CD4-positive, alpha-beta memory T cell (primary cell): ENCODE data around the gene ITGAD. TPM values are rescaled to one million over a fixed set of nuclear protein-coding genes. Genes with fewer than 3 reads are reported as not detected.

Experiments used
- CTCF ChIA-PET: fragments of 350-600 bp; sonication (Branson Sonifier 250); formaldehyde crosslinking; loops from one replicate; lab custom pipeline; 2021; ENCODE audit warnings: inconsistent platforms; ENCODE audit not compliant: partially characterized antibody; lab: Charles Lee
- POLR2A ChIA-PET: fragments of 350-600 bp; sonication (Branson Sonifier 250); formaldehyde crosslinking; loops from one replicate; lab custom pipeline; 2021; ENCODE audit not compliant: partially characterized antibody; lab: Charles Lee
- DNase-seq, 5 donors: peaks; one replicate each; pipeline versions ENCODE4 v3.0.0 to v3.0.0-alpha.2; 2020 to 2022; ENCODE audit warnings: mixed read lengths in 1 of 5
- H3K27ac ChIP-seq: one replicate; pipeline ENCODE4 v1.7.0; 2013; ENCODE audit warnings: low read depth, low read length
- H3K27me3 ChIP-seq: 2 replicates; pipeline ENCODE4 v1.7.0; 2013; ENCODE audit warnings: mild to moderate bottlenecking, low read length, moderate library complexity; ENCODE audit not compliant: insufficient read depth
- H3K36me3 ChIP-seq: 2 replicates; pipeline ENCODE4 v1.7.0; 2013; ENCODE audit warnings: mild to moderate bottlenecking, low read length, moderate library complexity; ENCODE audit not compliant: insufficient read depth
- H3K4me1 ChIP-seq: 2 replicates; pipeline ENCODE4 v1.7.0; 2013; ENCODE audit warnings: mild to moderate bottlenecking, low read length, moderate library complexity; ENCODE audit not compliant: insufficient read depth
- H3K4me3 ChIP-seq, 2 donors: one replicate each; pipeline ENCODE4 v1.7.0; 2013; ENCODE audit warnings: low read length in 2 of 2, mild to moderate bottlenecking in 1 of 2
- H3K9me3 ChIP-seq, 2 donors: one replicate each; pipeline ENCODE4 v1.7.0; 2013; ENCODE audit warnings: low read length in 2 of 2, control low read depth in 1 of 2; ENCODE audit not compliant: control insufficient read depth in 1 of 2
- H3K27ac Mint-ChIP-seq, 7 donors: one replicate each; pipeline ENCODE4 v1.8.0; 2020 to 2021; ENCODE audit warnings: mixed read lengths in 7 of 7, mild to moderate bottlenecking in 6 of 7, inconsistent platforms in 3 of 7, moderate library complexity in 3 of 7
- H3K27me3 Mint-ChIP-seq, 2 donors: one replicate each; pipeline ENCODE4 v1.8.0; 2020 to 2021; ENCODE audit warnings: mixed read lengths in 2 of 2
- H3K36me3 Mint-ChIP-seq, 2 donors: one replicate each; pipeline ENCODE4 v1.8.0; 2020 to 2021; ENCODE audit warnings: mixed read lengths in 2 of 2, inconsistent platforms in 1 of 2, mild to moderate bottlenecking in 1 of 2
- H3K4me1 Mint-ChIP-seq, 4 donors: one replicate each; pipeline ENCODE4 v1.8.0; 2020 to 2021; ENCODE audit warnings: mixed read lengths in 4 of 4, mild to moderate bottlenecking in 1 of 4
- H3K4me3 Mint-ChIP-seq, 8 donors: one replicate each; pipeline ENCODE4 v1.8.0; 2020 to 2021; ENCODE audit warnings: mixed read lengths in 8 of 8, mild to moderate bottlenecking in 7 of 8, moderate library complexity in 6 of 8, inconsistent platforms in 3 of 8
- H3K9me3 Mint-ChIP-seq, 8 donors: one replicate each; pipeline ENCODE4 v1.8.0; 2020 to 2021; ENCODE audit warnings: mixed read lengths in 8 of 8, mild to moderate bottlenecking in 5 of 8, inconsistent platforms in 3 of 8, moderate library complexity in 1 of 8
- intact Hi-C: fragments of 100-400 bp; cut with micrococcal nuclease; formaldehyde crosslinking; loops from one replicate; pipeline ENCODE4 v1.15.1; 2023
- polyA plus RNA-seq, 2 donors: library from polyadenylated mRNA; unstranded; fragments of 300-500 nt; fragmentation: Illumina TruSeq; gene quantifications; one replicate each; pipeline ENCODE4 v1.2.3, GENCODE V29; 2021
- total RNA-seq, 2 experiments: library from RNA; stranded (reverse); gene quantifications; one replicate each; pipeline ENCODE4 v1.2.3, GENCODE V29; 2021

ITGAD gene
- total and polyA plus RNA-seq, 4 experiments from 2014 or later: 0.07 TPM; not detected in 3

DNA sequence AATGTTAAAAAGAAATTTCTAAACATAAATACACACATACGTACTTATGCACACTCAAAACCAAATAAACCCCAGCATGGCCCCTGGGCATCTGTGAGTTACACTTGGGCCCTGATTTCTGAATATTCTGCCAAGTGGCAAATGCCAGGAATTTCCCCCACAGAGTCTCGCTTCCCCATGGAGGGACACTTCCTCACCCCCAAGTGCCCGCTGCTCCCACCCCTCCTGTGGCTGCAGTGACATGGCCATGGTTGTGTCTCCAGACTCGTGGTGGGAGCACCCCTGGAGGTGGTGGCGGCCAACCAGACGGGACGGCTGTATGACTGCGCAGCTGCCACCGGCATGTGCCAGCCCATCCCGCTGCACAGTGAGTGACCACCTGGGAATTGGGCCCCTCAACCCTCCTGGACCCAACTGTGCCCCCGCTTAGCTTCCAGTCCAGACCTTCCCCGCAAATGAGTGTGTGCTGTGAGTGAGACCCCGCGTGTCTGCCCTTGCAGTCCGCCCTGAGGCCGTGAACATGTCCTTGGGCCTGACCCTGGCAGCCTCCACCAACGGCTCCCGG lies 4.0 kb downstream of the ITGAD start:
- Mint-ChIP-seq H3K27ac (no peak overlapping the region), H3K27me3 (peaks cover 0 to 6% of the 10 kb centered on the region in 2 donors), H3K36me3 (peaks cover 0 to 5% of the 10 kb centered on the region in 2 donors), H3K9me3 (peaks cover 0 to 18% (median 9%) of the 10 kb centered on the region in 8 donors), H3K4me3 (no peak overlapping the region), H3K4me1 (peaks cover 3 to 15% (median 8%) of the 10 kb centered on the region in 4 donors)
- Histone ChIP-seq H3K9me3 (no peaks in the 10 kb centered on the region), H3K36me3 (no peaks in the 10 kb centered on the region), H3K27ac (no peak overlapping the region), H3K4me3 (no peak overlapping the region), H3K27me3 (no peaks in the 10 kb centered on the region), H3K4me1 (no peaks in the 10 kb centered on the region)
- no peak for DNase-seq
- CTCF ChIA-PET: no interaction called here
- intact Hi-C loops: no loop called here
- POLR2A ChIA-PET: no interaction called here

DNA sequence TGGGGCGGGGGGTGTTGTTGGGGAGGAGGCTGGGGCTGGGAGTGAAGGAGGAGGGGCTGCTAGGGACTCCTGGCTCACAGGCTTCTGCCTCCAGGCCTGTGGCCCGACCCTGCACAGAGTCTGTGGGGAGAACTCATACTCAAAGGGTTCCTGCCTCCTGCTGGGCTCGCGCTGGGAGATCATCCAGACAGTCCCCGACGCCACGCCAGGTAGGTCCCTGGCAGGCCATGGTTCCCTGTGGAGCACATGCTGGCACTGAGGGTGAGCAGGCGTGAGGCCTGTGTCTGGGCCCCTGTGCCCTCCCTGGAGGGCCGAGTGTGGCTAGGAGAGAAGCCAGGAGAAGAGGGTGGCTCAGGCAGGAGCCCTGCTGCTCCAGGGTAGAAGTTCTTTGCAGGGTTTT lies 4.6 kb downstream of the ITGAD start:
- Histone ChIP-seq H3K27me3 (no peaks in the 10 kb centered on the region), H3K9me3 (no peaks in the 10 kb centered on the region), H3K27ac (no peak overlapping the region), H3K36me3 (no peaks in the 10 kb centered on the region), H3K4me1 (peaks cover 3% of the 10 kb centered on the region), H3K4me3 (no peak overlapping the region)
- intact Hi-C loops: no loop called here
- Mint-ChIP-seq H3K9me3 (peaks cover 0 to 18% (median 9%) of the 10 kb centered on the region in 8 donors), H3K4me3 (no peak overlapping the region), H3K36me3 (peaks cover 0 to 5% of the 10 kb centered on the region in 2 donors), H3K4me1 (peaks cover 4 to 15% (median 8%) of the 10 kb centered on the region in 4 donors), H3K27ac (no peak overlapping the region), H3K27me3 (peaks cover 0 to 3% of the 10 kb centered on the region in 2 donors)
- ChIA-PET POLR2A (no interaction called here), CTCF (no interaction called here)
- DNase-seq: no peak

DNA sequence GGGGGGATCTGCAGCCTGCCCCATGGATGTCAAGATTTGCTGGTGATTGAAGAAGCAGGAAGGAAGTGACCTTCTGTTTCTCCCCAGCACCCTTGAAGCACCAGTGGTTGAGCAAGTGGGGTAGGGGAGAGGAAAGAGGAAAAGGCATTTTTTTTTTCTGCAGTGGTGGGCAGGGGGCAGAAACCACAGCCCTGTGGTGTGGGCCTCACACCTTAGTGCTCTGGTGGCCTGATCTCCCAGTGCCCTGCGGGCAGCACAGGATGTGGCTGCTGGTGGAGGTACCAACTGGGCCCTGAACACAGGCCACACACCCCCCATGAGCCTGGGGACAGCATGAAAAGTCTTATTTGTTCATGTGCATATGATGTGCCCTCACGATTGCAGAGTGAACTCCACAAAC lies 7.1 kb downstream of the ITGAD start:
- intact Hi-C loops: no loop called here
- Histone ChIP-seq H3K9me3 (no peaks in the 10 kb centered on the region), H3K4me3 (no peak overlapping the region), H3K4me1 (peaks cover 6% of the 10 kb centered on the region), H3K27me3 (no peaks in the 10 kb centered on the region), H3K36me3 (no peaks in the 10 kb centered on the region), H3K27ac (no peak overlapping the region)
- no peak for DNase-seq
- ChIA-PET POLR2A (interaction anchor here (0.6 to 0.7 kb wide), 2 partner anchors 188 to 258 kb away, joined by 3 read pairs; no protein-coding TSS in a partner anchor), CTCF (no interaction called here)
- Mint-ChIP-seq H3K4me3 (peak overlapping the region in 1 of 8 donors; percentile 21), H3K27me3 (peaks cover 0 to 1% of the 10 kb centered on the region in 2 donors), H3K27ac (peak overlapping the region in 3 of 7 donors; percentile 8 to 18 (median 10)), H3K36me3 (peaks cover 0 to 5% of the 10 kb centered on the region in 2 donors), H3K9me3 (peaks cover 0 to 18% (median 9%) of the 10 kb centered on the region in 8 donors), H3K4me1 (peaks cover 5 to 15% (median 10%) of the 10 kb centered on the region in 4 donors)

DNA sequence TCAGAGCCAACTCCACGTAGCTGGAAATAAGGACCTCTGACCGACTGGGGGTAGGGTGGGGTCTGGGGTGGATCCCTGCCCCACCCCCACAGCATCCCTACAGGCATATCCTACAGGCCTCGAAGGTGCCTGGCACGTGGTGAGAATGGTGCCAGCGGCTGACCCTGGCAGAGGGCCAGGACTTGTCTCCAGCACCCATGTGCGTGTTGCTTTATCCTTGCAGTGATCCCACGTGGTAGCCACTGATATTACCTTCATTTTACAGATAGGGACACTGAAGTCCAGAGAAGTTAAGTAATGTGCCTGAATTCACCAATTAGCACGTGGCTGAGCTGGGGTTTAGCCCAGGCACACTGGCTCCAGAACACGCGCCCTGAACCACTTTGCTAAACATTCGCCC lies 8.3 kb downstream of the ITGAD start:
- no peak overlapping the region for H3K27ac Mint-ChIP-seq
- Histone ChIP-seq H3K27ac (no peak overlapping the region), H3K27me3 (no peaks in the 10 kb centered on the region), H3K9me3 (no peaks in the 10 kb centered on the region), H3K4me1 (peaks cover 6% of the 10 kb centered on the region), H3K4me3 (no peak overlapping the region), H3K36me3 (no peaks in the 10 kb centered on the region)
- no peak overlapping the region for H3K4me3 Mint-ChIP-seq
- intact Hi-C loops: no loop called here
- H3K9me3 Mint-ChIP-seq: peaks cover 0 to 18% (median 9%) of the 10 kb centered on the region in 8 donors
- peaks cover 0 to 5% of the 10 kb centered on the region in 2 donors for H3K36me3 Mint-ChIP-seq
- POLR2A ChIA-PET: interaction anchor here (0.6 kb wide), 1 partner anchor 208 kb away, joined by 3 read pairs; no protein-coding TSS in a partner anchor
- H3K4me1 Mint-ChIP-seq: peaks cover 5 to 15% (median 10%) of the 10 kb centered on the region in 4 donors
- CTCF ChIA-PET: no interaction called here
- no peaks in the 10 kb centered on the region for H3K27me3 Mint-ChIP-seq
- DNase-seq: no peak

DNA sequence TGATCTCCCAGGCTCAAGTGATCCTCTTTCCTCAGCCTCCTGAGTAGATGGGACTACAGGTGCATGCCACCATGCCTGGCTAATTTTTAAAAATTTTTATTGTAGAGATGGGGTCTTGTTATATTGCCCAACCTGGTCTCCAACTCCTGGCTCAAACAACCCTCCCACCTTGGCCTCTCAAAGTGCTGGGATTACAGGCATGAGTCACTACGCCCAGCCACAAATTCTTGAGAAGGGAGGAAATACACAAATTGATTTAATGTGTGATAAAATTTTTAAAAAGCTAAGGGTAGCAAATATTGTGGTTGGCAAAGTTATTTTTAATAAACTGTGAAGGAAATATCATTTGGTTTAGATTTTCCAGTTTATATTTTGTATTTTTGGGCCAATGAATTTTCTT lies 9.6 kb downstream of the ITGAD start:
- no peak for DNase-seq
- H3K36me3 ChIP-seq: no peaks in the 10 kb centered on the region
- no peaks in the 10 kb centered on the region for H3K27me3 ChIP-seq
- Mint-ChIP-seq H3K36me3 (peaks cover 0 to 5% of the 10 kb centered on the region in 2 donors), H3K4me1 (peaks cover 5 to 15% (median 10%) of the 10 kb centered on the region in 4 donors), H3K4me3 (no peak overlapping the region), H3K27ac (peak overlapping the region in 3 of 7 donors; percentile 56 to 74 (median 64)), H3K27me3 (no peaks in the 10 kb centered on the region), H3K9me3 (peaks cover 0 to 18% (median 9%) of the 10 kb centered on the region in 8 donors)
- intact Hi-C loops: no loop called here
- H3K27ac ChIP-seq: no peak overlapping the region
- H3K9me3 ChIP-seq: no peaks in the 10 kb centered on the region
- peaks cover 6% of the 10 kb centered on the region for H3K4me1 ChIP-seq
- no peak overlapping the region for H3K4me3 ChIP-seq
- POLR2A ChIA-PET: interaction anchor here (0.6 kb wide), 1 partner anchor 170 kb away, joined by 5 read pairs; no protein-coding TSS in a partner anchor
- CTCF ChIA-PET: no interaction called here

DNA sequence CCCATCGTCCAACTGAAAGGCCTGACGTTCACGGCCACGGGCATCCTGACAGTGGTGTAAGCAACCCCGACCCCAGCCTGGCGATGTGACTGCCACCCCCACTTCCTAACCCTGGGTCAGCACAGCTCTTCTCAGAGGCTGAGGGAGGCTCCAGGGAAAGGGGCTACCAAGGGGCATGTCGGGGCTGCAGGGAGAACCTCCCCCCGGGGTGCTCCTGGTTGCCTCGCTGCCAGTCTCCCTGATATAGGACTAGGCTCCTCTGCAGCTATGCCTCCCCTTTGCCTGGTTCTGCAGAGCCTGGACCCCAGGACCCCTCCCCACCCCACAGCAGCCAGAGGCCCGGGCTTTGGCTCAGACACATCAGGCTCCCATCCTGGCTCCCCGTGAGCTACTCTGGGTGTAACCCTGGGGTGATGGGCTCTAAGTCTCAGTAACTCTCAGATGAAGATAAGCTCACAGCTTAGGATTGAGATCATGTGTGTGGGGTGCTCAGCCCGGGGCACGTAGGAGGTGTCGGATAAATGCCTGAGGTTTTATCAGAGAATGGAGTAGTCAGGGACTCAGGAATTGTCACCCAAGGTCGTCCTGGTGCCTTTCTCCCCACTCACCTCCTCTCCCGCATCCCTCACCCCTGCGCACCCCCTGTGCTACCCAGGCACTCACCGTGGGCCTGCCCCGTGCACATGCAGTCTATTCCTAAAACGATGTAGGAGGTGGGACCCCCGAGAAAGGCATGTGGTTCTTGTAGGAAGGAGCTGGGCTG lies 10.6 kb downstream of the ITGAD start:
- Histone ChIP-seq H3K9me3 (no peaks in the 10 kb centered on the region), H3K36me3 (no peaks in the 10 kb centered on the region), H3K27ac (no peak overlapping the region), H3K27me3 (no peaks in the 10 kb centered on the region), H3K4me1 (peaks cover 6% of the 10 kb centered on the region), H3K4me3 (no peak overlapping the region)
- peaks cover 0 to 3% of the 10 kb centered on the region in 2 donors for H3K27me3 Mint-ChIP-seq
- no peak for DNase-seq
- H3K4me3 Mint-ChIP-seq: no peak overlapping the region
- peaks cover 0 to 5% of the 10 kb centered on the region in 2 donors for H3K36me3 Mint-ChIP-seq
- CTCF ChIA-PET: no interaction called here
- peaks cover 0 to 15% (median 9%) of the 10 kb centered on the region in 8 donors for H3K9me3 Mint-ChIP-seq
- H3K4me1 Mint-ChIP-seq: peaks cover 5 to 15% (median 10%) of the 10 kb centered on the region in 4 donors
- POLR2A ChIA-PET: no interaction called here
- intact Hi-C loops: no loop called here
- peak overlapping the region in 1 of 7 donors; percentile 77 for H3K27ac Mint-ChIP-seq

DNA sequence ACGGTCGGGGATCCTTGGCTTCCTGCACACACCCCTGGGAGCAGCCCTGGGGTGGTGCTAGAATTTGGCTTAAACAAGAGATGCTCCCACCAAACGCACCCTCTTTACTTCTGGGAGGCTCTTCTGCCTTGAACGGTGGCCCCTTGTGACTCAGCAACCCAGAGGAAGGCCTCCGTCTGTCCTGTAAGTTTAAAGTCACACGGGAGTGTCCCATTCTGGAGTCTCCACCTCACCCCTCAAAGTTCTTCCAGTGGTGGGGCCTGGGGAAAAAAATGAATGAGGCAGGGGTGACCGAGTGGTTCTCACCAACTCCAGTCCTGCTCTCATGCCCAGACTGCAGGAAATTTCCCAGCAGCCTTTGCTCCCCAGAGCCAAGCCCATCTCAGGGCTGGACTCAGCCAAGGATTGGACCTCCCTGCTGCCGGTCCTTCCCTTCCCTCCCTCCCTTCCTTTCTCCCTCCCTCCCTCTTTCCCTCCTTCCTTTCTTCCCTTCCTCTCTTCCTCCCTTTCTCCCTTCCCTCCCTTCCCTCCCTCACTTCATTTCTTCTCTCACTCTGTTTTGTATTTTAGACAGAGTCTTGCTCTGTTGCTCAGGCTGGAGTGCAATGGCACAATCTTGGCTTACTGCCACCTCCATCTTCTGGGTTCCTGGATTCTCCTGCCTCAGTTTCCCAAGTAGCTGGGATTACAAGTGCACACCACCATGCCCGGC lies 11.4 kb downstream of the ITGAD start:
- ChIA-PET POLR2A (no interaction called here), CTCF (no interaction called here)
- peaks cover 0 to 5% of the 10 kb centered on the region in 2 donors for H3K36me3 Mint-ChIP-seq
- intact Hi-C loops: no loop called here
- peaks cover 0 to 3% of the 10 kb centered on the region in 2 donors for H3K27me3 Mint-ChIP-seq
- H3K4me3 ChIP-seq: no peak overlapping the region
- H3K9me3 Mint-ChIP-seq: peaks cover 0 to 8% (median 5%) of the 10 kb centered on the region in 8 donors
- peaks cover 5 to 10% (median 7%) of the 10 kb centered on the region in 4 donors for H3K4me1 Mint-ChIP-seq
- peaks cover 6% of the 10 kb centered on the region for H3K4me1 ChIP-seq
- H3K36me3 ChIP-seq: no peaks in the 10 kb centered on the region
- H3K27ac ChIP-seq: no peak overlapping the region
- no peaks in the 10 kb centered on the region for H3K9me3 ChIP-seq
- no peak overlapping the region for H3K4me3 Mint-ChIP-seq
- peak overlapping the region in 1 of 7 donors; percentile 57 for H3K27ac Mint-ChIP-seq
- no peaks in the 10 kb centered on the region for H3K27me3 ChIP-seq
- no peak for DNase-seq
